Measurements from ENCODE around the gene STUM.

GRCh38 chr1:226651732-226652105 lies 103.2 kb downstream of the STUM start:
- TF ChIP-seq CTCF (conservative IDR thresholded peaks at IDR 0.05) (no peak), ZFX (IDR thresholded peaks at IDR 0.05) (no peak)
